COLO829 (cell line): ENCODE data around the gene CWC27.
A peak's percentile ranks its signal among the peaks of the same experiment; 100 is the strongest.
"Not testable (repeated sequence)": the region's sequence is repeated elsewhere in the genome, so short reads cannot be mapped to it uniquely, and the experiment has no call there.

Experiments
- DNase-seq: peaks from one replicate; pipeline ENCODE4 v3.0.0; 2012; ENCODE audit warnings: low spot score

The CWC27 gene

GRCh38 chr5:64788156-64788555 lies 19.4 kb downstream of the CWC27 start:
- no peak for DNase-seq

- no peak for DNase-seq
Observed at GRCh38 chr5:64789457-64789856, 20.7 kb downstream of the CWC27 start.

GRCh38 chr5:64790210-64790609 lies 21.5 kb downstream of the CWC27 start:
- no peak for DNase-seq

- DNase-seq, result no peak
Observed at GRCh38 chr5:64792469-64792868, 23.7 kb downstream of the CWC27 start.

GRCh38 chr5:64794053-64794770 lies 25.5 kb downstream of the CWC27 start:
- DNase-seq, result no peak

- no peak for DNase-seq
Observed at GRCh38 chr5:64796301-64796700, 27.6 kb downstream of the CWC27 start.

- DNase-seq, result no peak
Observed at GRCh38 chr5:64800926-64801325, 32.2 kb downstream of the CWC27 start.

- no peak for DNase-seq
Observed at GRCh38 chr5:64806537-64806936, 37.8 kb downstream of the CWC27 start.

- DNase-seq, result no peak
Observed at GRCh38 chr5:64807520-64807919, 38.8 kb downstream of the CWC27 start.

- peak; percentile 9 for DNase-seq
Observed at GRCh38 chr5:64811050-64811640, 42.4 kb downstream of the CWC27 start.

GRCh38 chr5:64814073-64814472 lies 45.3 kb downstream of the CWC27 start:
- no peak for DNase-seq

- peak; percentile 6 for DNase-seq
Observed at GRCh38 chr5:64818245-64818644, 49.5 kb downstream of the CWC27 start.

- not testable (repeated sequence) for DNase-seq
Observed at GRCh38 chr5:64819345-64819744, 50.6 kb downstream of the CWC27 start.

- DNase-seq, result no peak
Observed at GRCh38 chr5:64822320-64822719, 53.6 kb downstream of the CWC27 start.

- no peak for DNase-seq
Observed at GRCh38 chr5:64826541-64826940, 57.8 kb downstream of the CWC27 start.

- DNase-seq, result no peak
Observed at GRCh38 chr5:64827703-64828102, 59.0 kb downstream of the CWC27 start.

- DNase-seq, result not testable (repeated sequence)
Observed at GRCh38 chr5:64830650-64831049, 61.9 kb downstream of the CWC27 start.

GRCh38 chr5:64831996-64832395 lies 63.3 kb downstream of the CWC27 start:
- DNase-seq, result no peak

GRCh38 chr5:64834037-64834436 lies 65.3 kb downstream of the CWC27 start:
- no peak for DNase-seq

GRCh38 chr5:64834611-64835010 lies 65.9 kb downstream of the CWC27 start:
- DNase-seq, result no peak

- no peak for DNase-seq
Observed at GRCh38 chr5:64835266-64835665, 66.5 kb downstream of the CWC27 start.

GRCh38 chr5:64836190-64836755 lies 67.5 kb downstream of the CWC27 start:
- DNase-seq, result no peak

GRCh38 chr5:64836786-64837185 lies 68.1 kb downstream of the CWC27 start:
- DNase-seq, result no peak

GRCh38 chr5:64838376-64838775 lies 69.6 kb downstream of the CWC27 start:
- no peak for DNase-seq
